ENCODE measurements around the gene WDR4. TPM values are rescaled to one million over a fixed set of nuclear protein-coding genes. Genes with fewer than 3 reads are reported as not detected.

WDR4 gene
- total and polyA plus RNA-seq, 9 of the 15 experiments (the other 6 are each of a cell fraction or from before 2014, with no cell fraction given), result 5.4 to 95.4 (median 32.1) TPM

GRCh38 chr21:42924433-42924751, 45.1 kb upstream of the WDR4 start:
- Histone ChIP-seq H3K36me3 (ENCODE audit: control insufficient read depth, insufficient read depth, low read length) (no peaks in the 10 kb centered on the region), H3K4me1 (replicated peaks in 1 of 2; ENCODE audit: control insufficient read depth in 2 of 2, insufficient read depth in 2 of 2, low read length in 2 of 2) (peaks cover 33 to 36% of the 10 kb centered on the region in 2 experiments), H3K4me3 (no peak overlapping the region), H3K9me1 (ENCODE audit: control insufficient read depth, insufficient read depth, low read length) (no peaks in the 10 kb centered on the region), H4K20me1 (replicated peaks; ENCODE audit: control insufficient read depth, insufficient read depth, low read length) (no peaks in the 10 kb centered on the region), H3K9me3 (replicated peaks; ENCODE audit: control insufficient read depth, insufficient read depth, low read depth, low read length) (no peaks in the 10 kb centered on the region), H3K4me2 (ENCODE audit: insufficient read depth, low read length) (peak overlapping the region; percentile 44), H3K27me3 (ENCODE audit: control insufficient read depth in 2 of 2, insufficient read depth in 2 of 2, low read length in 2 of 2) (no peaks in the 10 kb centered on the region), H2AFZ (ENCODE audit: low read depth, low read length) (peak overlapping the region; percentile 96), H3K9ac (ENCODE audit: insufficient read depth in 1 of 2, low read depth in 2 of 2, low read length in 2 of 2) (peak overlapping the region; percentile 58 to 74; a peak in 3 of 4 replicates), H3K79me2 (ENCODE audit: control insufficient read depth, insufficient read depth, low read length) (no peaks in the 10 kb centered on the region), H3K27ac (ENCODE audit: extremely low read depth, low read depth, low read length) (peak overlapping the region; percentile 79)
- no peak for FAIRE-seq
- no peak for DNase-seq (ENCODE audit: extremely low read depth in 1 of 4, low spot score in 3 of 4)
- CTCF ChIA-PET (ENCODE audit: low intra/inter-chr PET ratio), result interaction anchor here (0.6 kb wide), 1 partner anchor 339 kb away, joined by 4 read pairs; no protein-coding TSS in a partner anchor
- POLR2A ChIA-PET, result no interaction called here
- BruUV-seq (replicated peaks), result TSS peak; percentile 91
- in situ Hi-C loops (cut with MboI) (loop anchor here (25.0 kb wide), 1 partner anchor 188 kb away; the partner anchor contains the start of gene U2AF1), intact Hi-C loops (cut with micrococcal nuclease) (loop anchor here (2.0 to 5.0 kb wide), 3 partner anchors 47 to 723 kb away; partner anchors contain the start of genes PKNOX1 and WDR4)
- WGBS (ENCODE audit: insufficient coverage, low coverage, missing lambda C conversion rate), result 64% methylated on average over 6 of the region's 6 CpGs
- no peak for ATAC-seq
- TF ChIP-seq MAX (CRISPR knock-in tag; IDR thresholded peaks at IDR 0.05) (no peak), PTTG1 (tag; IDR thresholded peaks at IDR 0.05; ENCODE audit: low read depth) (no peak), MAFF (IDR thresholded peaks at IDR 0.05; ENCODE audit: low read length) (peak; percentile 46), ZNF316 (IDR thresholded peaks at IDR 0.05) (peak; percentile 93), GABPB1 (CRISPR knock-in tag; IDR thresholded peaks at IDR 0.05) (no peak), TOE1 (IDR thresholded peaks at IDR 0.05; ENCODE audit: borderline replicate concordance) (no peak), TOE1 (CRISPR knock-in tag; IDR thresholded peaks at IDR 0.05; ENCODE audit: borderline replicate concordance, low read depth) (no peak), SMARCE1 (IDR thresholded peaks at IDR 0.05) (0 out of 2 replicates have a peak, but pooled peaks have one; percentile 49), RBM14 (IDR thresholded peaks at IDR 0.05; ENCODE audit: borderline replicate concordance, insufficient read depth, low read depth, low read length) (no peak), ELF1 (tag; IDR thresholded peaks at IDR 0.05) (no peak), SRSF7 (optimal IDR thresholded peaks at IDR 0.05; ENCODE audit: low read depth, low read length) (no peak), SIN3A (IDR thresholded peaks at IDR 0.05; ENCODE audit: borderline replicate concordance in 2 of 2, control insufficient read depth in 1 of 2, low read depth in 2 of 2, low read length in 2 of 2) (no peak), C11orf30 (IDR thresholded peaks at IDR 0.05; ENCODE audit: low read depth) (peak; percentile 85), MAFG (tag; conservative IDR thresholded peaks at IDR 0.05) (peak; percentile 62; the same call in 1 of the 2 replicates), POLR2G (IDR thresholded peaks at IDR 0.05; ENCODE audit: low read depth, low read length) (no peak), ZNF512 (tag; IDR thresholded peaks at IDR 0.05) (0 out of 2 replicates have a peak, but pooled peaks have one; percentile 20)
- TF ChIP-seq, protein P1, sequence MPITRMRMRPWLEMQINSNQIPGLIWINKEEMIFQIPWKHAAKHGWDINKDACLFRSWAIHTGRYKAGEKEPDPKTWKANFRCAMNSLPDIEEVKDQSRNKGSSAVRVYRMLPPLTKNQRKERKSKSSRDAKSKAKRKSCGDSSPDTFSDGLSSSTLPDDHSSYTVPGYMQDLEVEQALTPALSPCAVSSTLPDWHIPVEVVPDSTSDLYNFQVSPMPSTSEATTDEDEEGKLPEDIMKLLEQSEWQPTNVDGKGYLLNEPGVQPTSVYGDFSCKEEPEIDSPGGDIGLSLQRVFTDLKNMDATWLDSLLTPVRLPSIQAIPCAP (CRISPR knock-in tag; IDR thresholded peaks at IDR 0.05; ENCODE audit: borderline replicate concordance), result no peak
- TF ChIP-seq, protein P2, sequence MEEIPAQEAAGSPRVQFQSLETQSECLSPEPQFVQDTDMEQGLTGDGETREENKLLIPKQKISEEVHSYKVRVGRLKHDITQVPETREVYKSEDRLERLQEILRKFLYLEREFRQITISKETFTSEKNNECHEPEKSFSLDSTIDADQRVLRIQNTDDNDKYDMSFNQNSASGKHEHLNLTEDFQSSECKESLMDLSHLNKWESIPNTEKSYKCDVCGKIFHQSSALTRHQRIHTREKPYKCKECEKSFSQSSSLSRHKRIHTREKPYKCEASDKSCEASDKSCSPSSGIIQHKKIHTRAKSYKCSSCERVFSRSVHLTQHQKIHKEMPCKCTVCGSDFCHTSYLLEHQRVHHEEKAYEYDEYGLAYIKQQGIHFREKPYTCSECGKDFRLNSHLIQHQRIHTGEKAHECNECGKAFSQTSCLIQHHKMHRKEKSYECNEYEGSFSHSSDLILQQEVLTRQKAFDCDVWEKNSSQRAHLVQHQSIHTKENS (CRISPR knock-in tag; IDR thresholded peaks at IDR 0.05), result no peak
